H1 (cell line): ENCODE measurements around the gene ZBP1. TPM values are rescaled to one million over a fixed set of nuclear protein-coding genes. Genes with fewer than 3 reads are reported as not detected.

Experiments
- CTCF ChIA-PET: fragments of 300-600 bp; sonication (Branson Sonifier 250); formaldehyde crosslinking; loops from one replicate; lab custom pipeline; 2021; ENCODE audit not compliant: partially characterized antibody; lab: Charles Lee
- POLR2A ChIA-PET: fragments of 300-600 bp; sonication (Branson Sonifier 250); formaldehyde crosslinking; loops from one replicate; lab custom pipeline; 2021; ENCODE audit warnings: inconsistent platforms; ENCODE audit not compliant: partially characterized antibody; lab: Charles Lee
- DNase-seq, 2 experiments: peaks; one replicate each; pipeline versions ENCODE4 v3.0.0 to v3.0.0-alpha.2; 2010 to 2022; ENCODE audit warnings: low spot score in 2 of 2, low read depth in 1 of 2, mixed read lengths in 1 of 2
- FAIRE-seq: peaks from 2 replicates; lab custom pipeline; 2011; peaks lifted over from hg19 to GRCh38; lab: Jason Lieb, UNC
- H2AFZ ChIP-seq: 2 replicates; pipeline ENCODE4 v1.8.1; 2012; ENCODE audit warnings: low read length, inconsistent platforms
- H2AK5ac ChIP-seq: 2 replicates; pipeline ENCODE4 v1.6.1; 2013; ENCODE audit warnings: low read depth, low read length
- H2BK120ac ChIP-seq: replicated peaks from 2 replicates; pipeline ENCODE3; 2013; ENCODE audit warnings: low read depth, low read length, inconsistent platforms
- H2BK12ac ChIP-seq: 2 replicates; pipeline ENCODE4 v1.6.1; 2013; ENCODE audit warnings: low read depth, low read length
- H2BK15ac ChIP-seq: 2 replicates; pipeline ENCODE4 v1.6.1; 2013; ENCODE audit warnings: low read length
- H2BK20ac ChIP-seq: 2 replicates; pipeline ENCODE4 v1.6.1; 2013; ENCODE audit warnings: low read length
- H2BK5ac ChIP-seq: 2 replicates; pipeline ENCODE4 v1.6.1; 2013; ENCODE audit warnings: low read depth, low read length
- H3K14ac ChIP-seq: 2 replicates; pipeline ENCODE4 v1.6.1; 2013; ENCODE audit warnings: inconsistent platforms; ENCODE audit not compliant: insufficient read length
- H3K18ac ChIP-seq: 2 replicates; pipeline ENCODE4 v1.6.1; 2013; ENCODE audit warnings: low read length; ENCODE audit errors: extremely low read depth
- H3K23ac ChIP-seq: 2 replicates; pipeline ENCODE4 v1.6.1; 2013; ENCODE audit warnings: inconsistent platforms; ENCODE audit not compliant: insufficient read length
- H3K23me2 ChIP-seq: 2 replicates; pipeline ENCODE4 v1.6.1; 2013; ENCODE audit warnings: low read depth, low read length
- H3K27ac ChIP-seq: 2 replicates; pipeline ENCODE4 v1.6.1; 2011; ENCODE audit warnings: low read depth, low read length, inconsistent platforms
- H3K27me3 ChIP-seq, 4 experiments: replicated peaks in 1 of 4; 1 replicate in 1 of 4; 2 replicates in 3 of 4; pipeline versions ENCODE4 v1.6.1 to v1.8.1; 2011 to 2013; ENCODE audit warnings: low read length in 3 of 4, mild to moderate bottlenecking in 3 of 4, inconsistent platforms in 2 of 4, mixed read lengths in 2 of 4, moderate library complexity in 1 of 4; ENCODE audit not compliant: control insufficient read depth in 3 of 4, insufficient read depth in 3 of 4; ENCODE audit errors: extremely low read depth in 1 of 4
- H3K36me3 ChIP-seq, 4 experiments: 2 replicates each; pipeline versions ENCODE4 v1.6.1 to v1.8.1; 2011 to 2013; ENCODE audit warnings: mild to moderate bottlenecking in 4 of 4, low read length in 3 of 4, moderate library complexity in 2 of 4, control low read depth in 1 of 4, inconsistent platforms in 1 of 4; ENCODE audit not compliant: insufficient read depth in 4 of 4, control insufficient read depth in 2 of 4
- H3K4ac ChIP-seq: replicated peaks from 2 replicates; pipeline ENCODE3; 2013; ENCODE audit warnings: low read length, low read depth, mixed read lengths, inconsistent platforms; ENCODE audit not compliant: insufficient read length
- H3K4me1 ChIP-seq, 4 experiments: replicated peaks in 1 of 4; 1 replicate in 1 of 4; 2 replicates in 3 of 4; pipeline versions ENCODE4 v1.6.1 to v1.8.1; 2011 to 2013; ENCODE audit warnings: low read length in 3 of 4, inconsistent platforms in 2 of 4, mixed read lengths in 1 of 4; ENCODE audit not compliant: insufficient read depth in 4 of 4, control insufficient read depth in 3 of 4
- H3K4me2 ChIP-seq, 2 experiments: 2 replicates each; pipeline versions ENCODE4 v1.6.1 to v1.8.1; 2011 to 2013; ENCODE audit warnings: low read depth in 2 of 2, low read length in 2 of 2, control low read depth in 1 of 2, inconsistent platforms in 1 of 2, mild to moderate bottlenecking in 1 of 2; ENCODE audit not compliant: insufficient read depth in 1 of 2
- H3K4me3 ChIP-seq, 4 experiments: fragments of 200-600, 300-600 bp in 1 of 4; sonication (generic), shearing (Covaris generic), sonication (Bioruptor Twin) in 1 of 4; 2 replicates each; pipeline versions ENCODE4 v1.5.1 to v1.8.1; 2011 to 2016; ENCODE audit warnings: low read length in 4 of 4, low read depth in 3 of 4, control low read depth in 2 of 4, inconsistent platforms in 2 of 4, mild to moderate bottlenecking in 2 of 4, mixed read lengths in 1 of 4, moderate library complexity in 1 of 4; ENCODE audit not compliant: insufficient read depth in 2 of 4; ENCODE audit errors: extremely low read depth in 1 of 4
- H3K56ac ChIP-seq: replicated peaks from 2 replicates; pipeline ENCODE3; 2013; ENCODE audit warnings: low read depth, mild to moderate bottlenecking, mixed read lengths, low read length, inconsistent platforms; ENCODE audit not compliant: insufficient read length
- H3K79me1 ChIP-seq: 2 replicates; pipeline ENCODE4 v1.6.1; 2013; ENCODE audit warnings: low read depth, low read length, control low read depth
- H3K79me2 ChIP-seq, 2 experiments: 2 replicates each; pipeline versions ENCODE4 v1.6.1 to v1.8.1; 2012 to 2013; ENCODE audit warnings: low read length in 2 of 2, mild to moderate bottlenecking in 2 of 2, inconsistent platforms in 1 of 2; ENCODE audit not compliant: insufficient read depth in 2 of 2, control insufficient read depth in 1 of 2
- H3K9ac ChIP-seq, 4 experiments: replicated peaks in 1 of 4; 1 replicate in 1 of 4; 2 replicates in 3 of 4; pipeline versions ENCODE4 v1.6.1 to v1.8.1; 2011 to 2013; ENCODE audit warnings: low read depth in 3 of 4, low read length in 3 of 4, control low read depth in 2 of 4, mild to moderate bottlenecking in 2 of 4, moderate library complexity in 2 of 4, inconsistent platforms in 1 of 4; ENCODE audit errors: extremely low read depth in 1 of 4
- H3K9me3 ChIP-seq, 2 experiments: 2 replicates each; pipeline versions ENCODE4 v1.6.1 to v1.8.1; 2012 to 2013; ENCODE audit warnings: mild to moderate bottlenecking in 2 of 2, moderate library complexity in 2 of 2, control low read depth in 1 of 2, inconsistent platforms in 1 of 2, low read depth in 1 of 2, low read length in 1 of 2, mixed read lengths in 1 of 2; ENCODE audit not compliant: insufficient read depth in 2 of 2
- H4K20me1 ChIP-seq, 2 experiments: replicated peaks in 1 of 2; 2 replicates each; pipeline versions ENCODE3 to v1.8.1; 2011 to 2013; ENCODE audit warnings: inconsistent platforms in 2 of 2, low read length in 2 of 2, mild to moderate bottlenecking in 1 of 2; ENCODE audit not compliant: insufficient read depth in 2 of 2, control insufficient read depth in 1 of 2
- H4K5ac ChIP-seq: 2 replicates; pipeline ENCODE4 v1.6.1; 2013; ENCODE audit warnings: low read length, low read depth, mixed read lengths, inconsistent platforms; ENCODE audit not compliant: insufficient read length
- H4K8ac ChIP-seq: 2 replicates; pipeline ENCODE4 v1.8.0; 2013; ENCODE audit warnings: mild to moderate bottlenecking, moderate library complexity, low read length, inconsistent platforms; ENCODE audit not compliant: insufficient read depth; ENCODE audit errors: extremely low read depth
- H4K91ac ChIP-seq: replicated peaks from 2 replicates; pipeline ENCODE3; 2013; ENCODE audit warnings: low read length, mixed read lengths, inconsistent platforms; ENCODE audit not compliant: insufficient read length
- CEBPB ChIP-seq: IDR thresholded peaks from 2 replicates; pipeline ENCODE4 v1.6.1; 2012; ENCODE audit warnings: low read depth, low read length
- CHD2 ChIP-seq: IDR thresholded peaks from 2 replicates; pipeline ENCODE4 v1.6.1; 2012; ENCODE audit warnings: low read length, improper control_type of control experiment
- JUN ChIP-seq: IDR thresholded peaks from 2 replicates; pipeline ENCODE4 v1.6.1; 2011; ENCODE audit warnings: low read depth, mild to moderate bottlenecking, improper control_type of control experiment, low read length
- KDM4A ChIP-seq: IDR thresholded peaks from one replicate; pipeline ENCODE4 v1.7.1; 2012; ENCODE audit warnings: low read depth, mild to moderate bottlenecking, moderate library complexity, low read length, inconsistent platforms; ENCODE audit not compliant: severe bottlenecking
- POLR2A ChIP-seq, 2 experiments: IDR thresholded peaks; 1 replicate in 1 of 2; 2 replicates in 1 of 2; pipeline ENCODE4 v1.6.1; 2011; ENCODE audit warnings: low read depth in 2 of 2, low read length in 2 of 2, mild to moderate bottlenecking in 2 of 2; ENCODE audit errors: control extremely low read depth in 1 of 2
- POU5F1 ChIP-seq: IDR thresholded peaks from 2 replicates; pipeline ENCODE4 v1.6.1; 2011; ENCODE audit warnings: low read depth, mild to moderate bottlenecking, low read length, moderate library complexity
- RBBP5 ChIP-seq: IDR thresholded peaks from 2 replicates; pipeline ENCODE4 v1.7.1; 2012; ENCODE audit warnings: low read depth, mild to moderate bottlenecking, inconsistent platforms, low read length, moderate library complexity, borderline replicate concordance
- RFX5 ChIP-seq: IDR thresholded peaks from 2 replicates; pipeline ENCODE4 v1.6.1; 2011; ENCODE audit warnings: low read depth, low read length, improper control_type of control experiment, borderline replicate concordance
- TCF12 ChIP-seq: IDR thresholded peaks from 2 replicates; pipeline ENCODE4 v1.6.1; 2011; ENCODE audit warnings: low read depth, mild to moderate bottlenecking, low read length
- YY1 ChIP-seq: IDR thresholded peaks from 2 replicates; pipeline ENCODE4 v1.6.1; 2011; ENCODE audit warnings: low read depth, mild to moderate bottlenecking, low read length
- WGBS, 2 experiments: shearing (Covaris generic) in 1 of 2; methylation state at CpG; one replicate each; pipeline versions ENCODE4 v1.1.6 to v1.1.7; 2013 to 2015; ENCODE audit warnings: low lambda C conversion rate in 2 of 2, mixed read lengths in 2 of 2, inconsistent platforms in 1 of 2, low coverage in 1 of 2, missing lambda C conversion rate in 1 of 2; ENCODE audit not compliant: insufficient replicate concordance in 2 of 2, insufficient coverage in 1 of 2, insufficient read length in 1 of 2; ENCODE audit errors: extremely low coverage in 1 of 2, missing lambda C conversion rate in 1 of 2; 5-methylcytosine and 5-hydroxymethylcytosine counted together
- polyA plus RNA-seq, 7 experiments: library from polyadenylated mRNA; depleted of rRNA in 3 of 7; stranded (reverse) in 5 of 7; unstranded in 2 of 7; fragments of >200 nt in 5 of 7; fragments of 200-250 nt in 2 of 7; gene quantifications; 1 replicate in 5 of 7; 2 replicates in 1 of 7; 4 replicates in 1 of 7; pipeline versions ENCODE4 v1.2.1 to v1.2.3, GENCODE V29; 2011 to 2013; ENCODE audit warnings: missing spikeins in 2 of 7, mixed read lengths in 2 of 7
- total RNA-seq: library from RNA; stranded (reverse); fragmentation: NEBNext Ultra II Directional; extraction: Animal tissue kit (Norgen Biotek cat#: 25700); gene quantifications from 2 replicates; pipeline ENCODE4 v1.2.1, GENCODE V29; 2021
- TF ChIP-seq, protein P1 (sequence below): IDR thresholded peaks from 2 replicates; pipeline ENCODE4 v1.6.1; 2011; ENCODE audit warnings: low read length, improper control_type of control experiment

Gene ZBP1
- total and polyA plus RNA-seq, 2 of the 8 experiments (the other 6 are each of a cell fraction or from before 2014, with no cell fraction given) = not detected

- Histone ChIP-seq H3K9ac (no peak overlapping the region), H2BK5ac (no peak overlapping the region), H2BK12ac (no peak overlapping the region), H3K23ac (no peak overlapping the region), H4K5ac (no peak overlapping the region), H3K18ac (no peak overlapping the region), H4K91ac (no peak overlapping the region), H4K8ac (no peak overlapping the region), H3K4me2 (no peak overlapping the region), H3K4me3 (no peak overlapping the region), H3K27ac (no peak overlapping the region), H2AK5ac (no peak overlapping the region), H2BK15ac (no peak overlapping the region), H2BK120ac (no peak overlapping the region), H2AFZ (no peak overlapping the region), H3K9me3 (no peaks in the 10 kb centered on the region), H3K14ac (no peak overlapping the region), H3K27me3 (no peaks in the 10 kb centered on the region), H3K79me1 (no peaks in the 10 kb centered on the region), H3K4me1 (peaks cover 0 to 1% (median 0%) of the 10 kb centered on the region in 4 experiments; a peak in 1 of 7 replicates), H3K79me2 (no peaks in the 10 kb centered on the region), H2BK20ac (no peak overlapping the region), H3K4ac (no peak overlapping the region), H4K20me1 (no peaks in the 10 kb centered on the region), H3K36me3 (no peaks in the 10 kb centered on the region), H3K56ac (no peak overlapping the region), H3K23me2 (no peaks in the 10 kb centered on the region)
- FAIRE-seq (no peak), DNase-seq (no peak)
- TF ChIP-seq CEBPB = no peak
- TF ChIP-seq, protein P1, sequence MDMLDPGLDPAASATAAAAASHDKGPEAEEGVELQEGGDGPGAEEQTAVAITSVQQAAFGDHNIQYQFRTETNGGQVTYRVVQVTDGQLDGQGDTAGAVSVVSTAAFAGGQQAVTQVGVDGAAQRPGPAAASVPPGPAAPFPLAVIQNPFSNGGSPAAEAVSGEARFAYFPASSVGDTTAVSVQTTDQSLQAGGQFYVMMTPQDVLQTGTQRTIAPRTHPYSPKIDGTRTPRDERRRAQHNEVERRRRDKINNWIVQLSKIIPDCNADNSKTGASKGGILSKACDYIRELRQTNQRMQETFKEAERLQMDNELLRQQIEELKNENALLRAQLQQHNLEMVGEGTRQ = no peak
- no peak for TF ChIP-seq KDM4A
- TF ChIP-seq RBBP5 = no peak
- TF ChIP-seq POLR2A (IDR thresholded peaks at IDR 0.05; ENCODE audit: control extremely low read depth in 1 of 2, low read depth in 2 of 2, low read length in 2 of 2) = no peak
- no peak for TF ChIP-seq CHD2
- no peak for TF ChIP-seq TCF12
- TF ChIP-seq POU5F1 = no peak
- no peak for TF ChIP-seq YY1
- TF ChIP-seq JUN = no peak
- no peak for TF ChIP-seq RFX5
- CTCF ChIA-PET = interaction anchor here (0.8 to 3.8 kb wide), 6 partner anchors 10 to 596 kb away, joined by 3 to 23 read pairs (median 4); no protein-coding TSS in a partner anchor
- WGBS, 2 experiments = 86% methylated on average over 14 of the region's 18 CpGs; no CpG with 5 or more reads in 1 of the 2 experiments
- POLR2A ChIA-PET = no interaction called here
These were observed 8.5 kb downstream of the ZBP1 start for GRCh38 chr20:57611586-57612311.
